ENCODE results near the gene ERI3.

Gene ERI3

DNA sequence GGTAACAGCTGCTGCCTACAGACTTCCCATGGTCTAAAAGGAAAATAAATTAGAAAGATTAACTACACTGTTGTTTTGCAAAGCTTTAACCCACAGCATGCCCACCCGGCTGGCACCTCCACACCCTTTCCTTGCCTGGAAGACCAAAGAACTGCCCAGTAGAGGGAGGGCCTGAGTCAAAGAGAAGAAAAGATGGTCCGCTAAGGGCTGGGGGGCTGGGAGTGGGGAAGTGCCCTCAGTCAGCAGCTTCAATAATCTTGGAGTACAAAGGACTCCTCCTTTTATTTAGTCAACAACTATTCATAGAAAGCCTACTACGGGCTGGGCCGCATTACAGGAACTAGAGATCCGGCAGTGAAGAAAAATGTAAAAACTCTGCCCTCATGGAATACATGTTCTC is 40.6 kb downstream of the ERI3 start:
- DNase-seq, result no peak

- DNase-seq, result no peak
Observed at GRCh38 chr1:44313265-44313918, 41.7 kb downstream of the ERI3 start.

DNA sequence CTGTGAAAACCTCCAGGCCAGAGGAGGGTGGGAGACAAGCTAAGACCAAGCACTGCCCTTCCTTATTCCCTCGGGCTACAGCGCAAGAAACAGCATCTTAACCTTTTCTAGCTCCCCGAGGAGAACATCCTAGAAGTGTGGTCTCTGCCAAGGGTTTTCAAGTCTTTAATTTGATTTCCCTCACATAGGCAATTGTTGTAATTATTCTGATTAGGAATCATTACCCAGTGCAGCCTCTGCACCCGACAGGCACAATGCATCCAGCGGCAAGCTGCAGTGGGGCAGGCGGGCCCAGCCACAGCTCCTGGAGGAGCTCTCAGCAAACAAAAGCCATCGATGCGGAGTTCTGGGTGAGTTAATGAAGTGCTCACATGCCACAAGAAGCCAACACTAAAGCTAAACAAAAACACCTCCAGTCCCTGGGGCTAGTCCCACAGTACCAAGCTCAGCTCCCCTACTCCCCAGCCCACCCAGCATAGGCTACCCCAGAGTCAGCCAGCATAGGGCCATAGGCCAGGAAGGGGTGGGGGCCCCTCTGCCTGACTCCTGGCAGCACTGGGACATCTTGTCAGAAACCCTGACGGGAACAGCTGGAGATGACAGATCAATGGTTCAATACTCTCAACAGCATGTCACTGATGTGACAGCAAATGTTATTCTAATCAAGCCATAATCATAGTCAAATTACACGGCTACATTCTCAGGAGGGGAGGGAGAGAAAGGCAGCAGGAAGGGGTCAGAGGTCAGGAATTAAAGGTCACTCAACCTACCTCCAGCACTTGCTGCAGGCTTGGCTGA is 42.5 kb downstream of the ERI3 start:
- DNase-seq, result no peak

GRCh38 chr1:44310006-44310405 is 45.1 kb downstream of the ERI3 start:
- no peak for DNase-seq

- no peak for DNase-seq
Observed at GRCh38 chr1:44305962-44306422, 49.1 kb downstream of the ERI3 start.

GRCh38 chr1:44303532-44303931 is 51.5 kb downstream of the ERI3 start:
- no peak for DNase-seq

DNA sequence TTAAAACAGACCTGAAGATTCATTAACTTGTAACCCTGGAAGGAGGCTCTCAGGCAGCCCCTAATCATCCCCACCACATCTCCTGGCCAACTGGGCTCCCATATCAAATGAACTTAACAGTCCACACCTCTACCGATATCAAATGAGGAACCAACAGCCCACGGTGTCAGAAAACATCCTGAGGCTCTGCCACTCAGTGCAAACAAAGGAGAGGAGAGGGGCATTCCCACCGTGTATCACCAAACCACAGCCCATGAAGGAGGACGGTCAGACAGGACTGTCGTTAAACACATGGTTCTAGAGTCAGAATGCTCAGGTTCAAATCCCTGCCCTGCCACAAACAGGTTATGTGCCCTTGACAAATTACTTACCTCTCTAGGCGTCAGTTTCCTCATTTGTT is 52.5 kb downstream of the ERI3 start:
- no peak for DNase-seq

- DNase-seq, result no peak
Observed at GRCh38 chr1:44301442-44301841, 53.6 kb downstream of the ERI3 start.

- peak; percentile 34 for DNase-seq
Observed at GRCh38 chr1:44300852-44301251, 54.2 kb downstream of the ERI3 start.

- DNase-seq, result no peak
Observed at GRCh38 chr1:44297695-44298400, 57.2 kb downstream of the ERI3 start.

- DNase-seq, result no peak
Observed at GRCh38 chr1:44296806-44297205, 58.3 kb downstream of the ERI3 start.

DNA sequence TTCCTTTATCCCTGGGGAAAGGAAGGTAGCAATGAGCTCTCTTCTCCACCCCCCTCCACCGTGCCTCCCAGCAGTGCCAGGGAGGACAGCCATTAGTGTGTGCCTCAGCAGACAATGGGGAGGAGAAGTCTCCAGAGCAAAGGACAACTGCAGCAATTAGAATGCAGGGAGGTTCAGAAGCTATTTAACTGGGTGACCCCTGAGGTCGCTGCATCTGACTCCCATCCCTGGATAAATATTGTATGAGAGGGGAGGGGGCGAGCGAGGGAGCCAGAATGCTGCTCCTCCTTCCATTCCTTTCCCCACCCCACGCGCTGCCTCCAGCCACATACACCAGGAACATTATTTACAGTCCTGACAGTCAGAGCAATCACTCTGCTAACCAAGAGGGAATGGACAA is 59.0 kb downstream of the ERI3 start:
- DNase-seq, result no peak

GRCh38 chr1:44294588-44295007 is 60.5 kb downstream of the ERI3 start:
- DNase-seq, result no peak

DNA sequence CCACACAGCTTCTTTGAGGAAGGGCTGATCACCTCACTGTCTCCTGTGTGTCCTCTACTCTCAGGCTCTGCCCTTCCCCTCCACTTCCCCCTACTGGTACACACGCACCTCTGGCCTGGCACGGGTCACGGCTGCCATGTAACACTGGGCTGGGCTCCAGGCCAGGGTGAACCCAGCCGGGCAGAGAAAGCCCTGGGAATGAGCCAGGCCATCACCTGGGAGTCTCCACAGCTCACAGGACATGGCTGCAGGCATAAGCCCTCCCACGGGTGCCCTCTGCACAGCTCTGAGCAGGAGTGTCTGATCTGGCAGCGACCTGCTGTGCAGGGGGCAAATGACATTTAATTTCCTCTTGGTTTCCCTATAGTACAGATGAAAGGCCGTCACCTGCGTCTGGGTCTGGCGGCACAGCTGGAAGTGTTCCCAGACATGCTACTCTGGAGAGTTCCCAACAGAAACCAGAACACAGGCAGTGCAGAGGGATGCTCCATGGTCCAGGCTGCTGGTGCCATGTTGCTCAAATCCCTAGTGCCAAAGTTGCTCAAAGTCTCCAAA is 61.2 kb downstream of the ERI3 start:
- peak; percentile 82 for DNase-seq

- DNase-seq, result no peak
Observed at GRCh38 chr1:44292651-44293050, 62.4 kb downstream of the ERI3 start.

DNA sequence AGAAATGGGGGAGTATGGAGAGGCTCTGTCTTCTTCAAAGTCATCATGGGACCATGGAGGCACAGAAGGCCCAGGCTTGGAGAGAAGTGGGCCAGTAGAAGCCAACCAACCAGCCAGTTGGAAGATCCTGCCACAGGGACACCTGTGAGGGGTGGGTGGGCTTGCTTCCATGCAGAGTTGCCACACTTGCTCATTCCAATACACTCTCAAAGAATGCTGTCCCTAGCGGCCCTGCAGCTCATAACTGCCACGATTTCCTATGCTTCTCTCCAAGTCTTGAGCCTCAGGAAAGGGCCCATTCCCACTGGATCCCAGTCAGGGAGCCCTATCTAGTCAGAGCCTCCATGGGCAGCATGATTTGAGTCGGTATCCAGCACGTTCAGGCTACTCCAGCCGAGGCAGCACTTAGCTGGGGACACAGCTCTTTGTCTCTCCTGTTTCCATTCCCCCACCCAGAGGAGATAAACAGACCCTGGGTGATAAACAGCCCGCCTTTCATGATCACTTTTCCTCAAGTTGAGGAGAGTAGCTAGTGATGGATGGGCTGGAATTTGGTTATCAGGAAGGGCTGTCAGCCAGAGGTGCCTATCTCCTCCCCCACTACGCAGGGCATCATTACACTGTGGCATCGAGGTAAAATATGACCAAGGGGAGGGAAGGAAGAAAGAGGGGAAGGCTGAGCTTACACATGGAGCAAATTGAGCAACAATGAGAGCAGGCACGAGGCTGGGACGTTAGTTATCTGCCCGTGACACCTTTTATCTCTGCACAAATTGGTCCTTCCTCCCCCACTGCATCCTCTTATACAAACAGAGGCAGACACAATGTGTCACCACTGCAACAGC is 64.6 kb downstream of the ERI3 start:
- no peak for DNase-seq

GRCh38 chr1:44289530-44289929 is 65.5 kb downstream of the ERI3 start:
- DNase-seq, result no peak

GRCh38 chr1:44288883-44289282 is 66.2 kb downstream of the ERI3 start:
- no peak for DNase-seq

DNA sequence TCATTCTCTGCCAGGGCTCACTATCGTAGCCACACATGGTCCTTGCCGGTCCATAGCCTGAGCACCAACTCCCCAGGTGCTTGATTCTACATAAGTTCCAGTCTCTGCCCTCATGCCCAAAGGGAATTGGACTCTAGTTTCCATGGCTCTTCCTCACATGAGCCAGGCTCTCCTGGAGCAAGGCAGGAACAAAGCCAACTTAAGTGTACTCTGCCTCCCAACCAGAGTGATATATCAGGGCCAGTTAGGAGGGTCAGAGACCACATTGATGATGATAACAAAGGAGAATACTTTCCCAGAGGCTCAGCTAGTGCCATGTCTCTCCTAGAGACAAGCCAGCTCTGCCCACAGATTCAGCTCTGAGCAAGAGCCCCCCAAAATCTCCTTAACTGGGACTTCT is 70.9 kb downstream of the ERI3 start:
- no peak for DNase-seq

GRCh38 chr1:44283524-44284173 is 71.4 kb downstream of the ERI3 start:
- DNase-seq, result peak; percentile 59

- no peak for DNase-seq
Observed at GRCh38 chr1:44282704-44283426, 72.2 kb downstream of the ERI3 start.

Measured in DMS79 treated with DMSO at 0.1 percent for 48 hours (cell line).